DMS153 treated with DMSO at 0.1 percent for 48 hours (cell line): ENCODE results near the gene SLC43A1.
"Not testable (repeated sequence)": the region's sequence is repeated elsewhere in the genome, so short reads cannot be mapped to it uniquely, and the experiment has no call there.

ENCODE experiments used
- DNase-seq: peaks from one replicate; lab custom pipeline; 2025; ENCODE audit not compliant: unreplicated experiment; lab: John Stamatoyannopoulos, UW

Gene SLC43A1

DNA sequence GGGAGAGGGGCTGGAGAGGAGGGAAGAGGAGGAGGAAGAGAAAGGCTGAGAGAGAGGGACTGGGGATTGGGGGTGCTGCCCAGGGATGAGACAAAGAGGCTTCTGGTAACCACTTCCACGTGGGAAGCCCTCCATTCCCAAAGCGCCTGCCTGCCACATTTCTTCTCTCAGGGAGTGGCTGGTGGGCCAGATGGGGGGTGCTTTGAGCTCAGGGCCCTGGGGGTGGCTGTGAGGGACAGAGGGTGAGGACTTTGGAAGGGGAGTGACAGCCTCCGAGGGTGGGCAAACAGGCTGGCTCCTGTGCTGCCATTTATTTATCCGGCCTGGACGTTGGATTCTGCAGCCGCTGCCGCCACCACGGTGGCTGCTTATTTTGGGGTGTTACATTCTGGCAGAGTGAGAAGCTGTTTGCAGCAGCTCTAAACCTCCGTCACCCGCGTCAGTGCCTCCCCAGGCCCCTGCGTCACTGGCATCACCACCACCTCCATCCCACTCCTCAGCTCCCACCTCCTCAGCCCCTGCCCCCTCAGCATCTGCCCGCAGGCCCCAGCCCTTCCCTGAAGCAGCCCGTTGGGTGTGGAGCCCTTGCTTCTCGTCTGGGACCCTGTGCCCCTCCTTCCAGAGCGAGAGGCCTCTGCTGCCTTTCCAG, 53.5 kb downstream of the SLC43A1 start:
- DNase-seq: no peak

DNA sequence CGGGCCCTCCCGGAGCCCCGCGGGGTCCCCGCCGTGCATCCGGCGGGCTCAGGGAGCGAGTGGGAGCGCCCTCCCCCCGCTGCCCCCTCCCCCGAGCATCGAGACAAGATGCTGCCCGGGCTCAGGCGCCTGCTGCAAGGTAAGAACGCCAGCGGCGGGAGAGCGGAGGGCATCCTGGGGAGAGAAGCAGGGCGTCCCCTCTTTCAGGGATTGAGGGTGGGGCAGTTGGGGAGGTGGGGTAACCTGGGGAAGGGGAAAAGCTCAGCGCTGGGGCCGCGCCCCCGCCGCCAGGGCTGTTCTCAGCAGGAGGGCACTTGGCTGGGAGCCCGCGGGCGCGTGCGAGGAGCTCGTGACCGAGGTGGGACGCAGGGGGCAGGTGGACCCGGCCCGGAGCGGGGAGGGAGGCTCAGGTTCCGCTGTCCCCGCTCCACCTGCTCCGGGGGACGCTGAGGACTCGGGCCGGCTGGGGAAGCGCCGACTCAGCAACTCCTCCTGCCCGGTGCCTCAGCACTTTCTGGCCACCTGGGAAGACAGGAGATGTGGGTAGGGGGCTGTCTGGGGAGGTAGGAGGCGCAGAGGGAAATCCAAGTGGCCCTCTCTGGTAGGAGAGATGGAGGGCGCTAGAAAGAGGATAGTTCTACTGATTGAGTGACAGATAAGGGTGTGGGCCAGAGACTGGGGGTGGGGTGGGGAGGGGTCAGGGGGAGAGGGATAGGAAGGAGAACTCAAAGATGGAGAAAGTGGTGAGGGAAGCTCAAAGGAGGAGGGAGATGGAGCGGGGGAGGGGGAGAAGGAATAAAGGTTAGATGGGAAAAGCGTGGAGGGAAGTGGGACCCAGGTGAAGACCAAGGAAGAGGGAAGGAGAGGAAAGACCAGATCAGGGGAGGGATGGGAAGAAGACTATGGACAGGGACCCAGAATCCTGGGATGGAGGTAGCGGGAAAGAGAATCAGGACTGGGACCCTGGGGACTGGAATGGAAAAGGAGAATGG, 54.4 kb downstream of the SLC43A1 start:
- no peak for DNase-seq

GRCh38 chr11:57460022-57460757, 55.3 kb downstream of the SLC43A1 start, which contains the start of gene RTN4RL2:
RTN4RL2 (plus strand) TSS chr11:57460528; CDS start chr11:57460866, 338 bp downstream.
- DNase-seq: no peak

- DNase-seq: no peak
Measured at GRCh38 chr11:57459164-57460021, 56.1 kb downstream of the SLC43A1 start.

DNA sequence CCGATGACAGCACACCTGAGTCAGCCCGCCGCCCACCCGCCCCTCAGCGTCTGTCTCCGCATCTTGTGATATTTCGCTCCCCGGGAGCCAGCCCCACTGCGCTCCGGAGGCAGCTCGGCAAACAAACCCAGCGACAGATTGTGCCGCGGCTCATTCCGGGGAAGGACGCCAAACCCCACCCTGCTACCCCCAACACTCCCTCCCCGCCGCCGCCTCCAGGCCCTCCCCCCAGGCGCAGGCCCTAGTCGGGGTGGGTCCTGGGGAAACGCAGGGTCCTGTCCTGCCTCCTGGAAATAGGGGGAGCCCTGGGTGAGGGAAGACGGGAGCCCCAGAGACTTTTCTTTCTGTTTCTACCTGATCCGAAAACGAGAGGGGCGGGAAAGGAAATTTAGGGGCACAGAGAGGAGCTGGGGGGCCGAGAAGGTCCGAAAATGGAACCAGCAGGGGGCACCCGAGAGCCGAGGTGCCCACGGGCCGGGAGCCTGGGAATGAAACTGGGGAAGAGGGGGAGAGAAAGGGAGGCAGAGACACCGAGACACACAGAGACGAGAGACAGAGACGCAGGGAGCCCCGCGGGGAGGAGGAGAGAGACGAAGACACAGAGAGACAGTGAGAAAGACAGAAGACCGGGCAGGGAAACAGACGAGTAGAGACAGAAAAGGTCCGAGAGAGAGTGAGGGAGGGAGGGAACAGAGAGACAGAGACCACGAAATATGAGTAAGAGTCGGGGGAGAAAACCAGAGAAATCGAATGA, 56.9 kb downstream of the SLC43A1 start:
- no peak for DNase-seq

DNA sequence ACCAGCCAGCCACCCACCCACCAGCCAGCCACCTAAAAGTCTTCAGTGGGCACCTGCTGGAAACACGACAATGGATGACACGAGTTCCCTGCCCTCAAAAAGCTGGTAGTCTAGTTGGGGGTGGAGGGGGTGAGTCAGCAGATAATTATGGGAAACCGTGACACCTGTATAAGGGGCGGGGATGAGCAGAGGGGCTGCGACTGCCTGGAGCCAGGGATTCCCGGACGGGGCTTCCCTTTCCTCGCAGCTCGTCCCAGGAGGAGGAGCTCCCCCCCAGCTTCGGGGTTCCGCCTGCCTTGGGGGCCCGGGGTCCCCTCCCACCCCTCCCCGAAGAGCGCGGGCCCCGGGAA, 57.5 kb downstream of the SLC43A1 start:
- no peak for DNase-seq

DNA sequence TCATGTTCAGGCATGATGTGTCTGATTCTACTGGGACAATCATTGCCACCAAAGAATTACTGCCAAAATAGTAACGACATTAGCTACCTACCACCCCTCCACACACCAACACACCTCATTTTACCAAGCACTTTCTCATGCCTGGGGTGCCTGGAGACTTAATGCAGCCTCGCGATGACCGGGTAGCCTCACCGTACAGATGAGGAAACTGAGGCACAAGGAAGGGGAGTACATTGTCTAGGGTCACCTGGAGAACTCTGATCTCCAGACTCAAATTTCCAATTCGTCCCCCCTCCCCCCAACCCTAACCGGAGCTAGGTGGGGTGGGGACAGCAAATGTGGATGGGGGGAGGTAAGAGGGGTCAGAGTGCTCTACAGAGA, 57.9 kb downstream of the SLC43A1 start:
- no peak for DNase-seq

DNA sequence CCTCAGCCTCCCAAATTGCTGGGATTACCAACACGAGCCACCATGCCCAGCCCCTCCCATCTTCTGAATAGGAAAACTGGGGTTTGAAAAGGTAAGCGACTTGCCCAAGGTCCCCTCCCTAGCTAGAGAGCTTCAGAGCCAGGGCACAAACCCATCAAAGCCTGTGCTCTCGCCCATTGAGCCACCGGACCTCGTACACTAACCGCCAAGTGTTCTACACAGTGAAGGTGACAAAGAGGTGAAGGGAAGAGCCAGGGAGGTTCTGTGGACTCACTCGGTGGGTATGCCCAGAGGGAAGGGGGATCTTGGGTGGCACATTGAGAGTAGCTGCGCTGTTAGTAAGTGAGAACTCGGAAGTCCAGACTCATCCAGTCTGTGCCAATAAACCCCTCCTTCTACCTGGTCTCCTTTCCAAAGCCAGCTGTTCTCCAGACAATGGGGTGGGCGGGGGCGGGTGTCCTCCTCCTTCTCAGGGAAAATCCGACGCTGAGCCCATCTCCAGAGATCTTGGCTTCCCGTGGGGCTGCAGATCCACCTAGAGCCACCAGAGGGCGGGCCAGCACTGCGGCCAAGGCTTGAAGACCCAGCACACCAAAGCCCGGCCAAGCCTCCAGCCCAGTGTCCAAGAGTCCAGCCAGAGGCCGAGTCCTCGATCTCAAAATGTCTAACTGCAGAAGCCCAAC, 58.4 kb downstream of the SLC43A1 start:
- DNase-seq: peak; percentile 34

GRCh38 chr11:57453543-57454177, 61.8 kb downstream of the SLC43A1 start:
- DNase-seq: no peak

DNA sequence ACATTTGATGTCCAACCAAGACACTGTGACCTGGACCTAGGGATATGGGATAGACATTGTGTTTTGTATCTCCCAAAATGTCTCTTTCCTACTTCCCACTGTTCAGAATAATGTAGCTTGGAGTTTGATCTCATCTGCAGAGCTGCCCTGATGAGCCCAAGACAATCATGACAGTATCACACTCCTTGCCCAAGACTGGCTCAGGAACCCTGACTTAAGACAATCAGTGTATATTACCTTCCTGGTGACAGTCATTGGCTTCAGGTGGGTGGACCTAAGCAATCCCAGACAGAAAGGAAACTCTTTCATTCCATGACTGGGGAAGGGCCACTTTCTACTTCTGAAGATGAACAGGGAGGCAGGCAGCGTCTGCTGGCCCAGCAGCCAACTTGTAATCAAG, 69.4 kb downstream of the SLC43A1 start:
- DNase-seq: no peak

GRCh38 chr11:57445122-57445394, 70.4 kb downstream of the SLC43A1 start:
- not testable (repeated sequence) for DNase-seq

DNA sequence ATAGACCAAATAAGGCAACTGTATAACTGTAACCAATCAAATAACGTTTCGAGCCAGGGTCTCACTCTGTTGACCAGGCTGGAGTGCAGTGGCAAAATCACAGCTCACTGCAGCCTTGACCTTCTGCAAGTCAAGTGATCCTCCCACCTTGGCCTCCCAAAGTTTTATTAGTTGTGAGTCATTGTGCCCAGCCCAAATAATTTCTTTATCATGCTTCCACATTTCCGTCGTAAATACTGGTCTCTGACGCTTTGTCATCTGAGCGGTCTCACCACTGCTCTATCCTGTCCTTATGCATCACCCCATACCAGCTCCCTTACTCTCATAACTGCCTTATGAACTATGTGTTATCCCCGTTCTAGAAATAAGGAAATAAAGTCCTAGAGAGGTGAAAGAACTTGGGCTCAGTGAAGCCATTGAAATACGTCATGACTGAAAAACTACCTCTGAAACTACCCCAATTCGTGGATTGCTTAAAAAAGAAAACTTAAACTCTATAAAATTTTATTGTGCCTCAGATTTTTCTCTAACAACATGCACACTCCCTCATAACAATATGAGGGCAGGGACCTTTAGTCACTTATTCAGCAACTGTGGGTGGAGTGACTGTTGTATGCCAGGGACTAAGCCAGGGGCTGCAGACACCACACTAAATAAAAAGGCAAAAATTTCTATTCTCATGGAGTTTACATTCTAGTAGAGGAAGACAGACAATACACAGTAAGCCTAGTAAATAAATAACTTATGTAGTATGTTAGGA, 71.0 kb downstream of the SLC43A1 start:
- no peak for DNase-seq

- peak; percentile 39 for DNase-seq
Measured at GRCh38 chr11:57440744-57441414, 74.6 kb downstream of the SLC43A1 start.

GRCh38 chr11:57439786-57440185, 75.7 kb downstream of the SLC43A1 start:
- no peak for DNase-seq

GRCh38 chr11:57438345-57439285, 76.9 kb downstream of the SLC43A1 start:
- no peak for DNase-seq

DNA sequence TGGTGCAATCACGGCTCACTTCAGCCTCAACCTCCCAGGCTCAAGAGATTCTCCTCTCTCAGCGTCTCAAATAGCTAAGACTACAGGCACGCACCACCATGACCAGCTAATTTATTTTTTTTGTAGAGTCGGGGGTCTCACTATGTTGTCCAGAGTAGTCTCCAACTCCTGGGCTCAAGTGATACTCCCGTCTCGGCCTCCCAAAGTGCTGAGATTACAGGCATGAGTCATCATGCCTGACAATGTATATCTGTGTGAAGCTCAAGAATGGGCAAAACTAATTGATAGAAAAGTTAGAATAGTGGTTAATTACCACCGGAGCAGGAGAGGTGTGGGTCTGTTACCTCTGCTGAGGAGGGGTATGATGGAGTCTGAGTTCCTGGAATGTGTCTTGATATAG, 79.5 kb downstream of the SLC43A1 start:
- DNase-seq: no peak
